Stomach smooth muscle (tissue), 2 donors: ENCODE data around the gene WNT9A.
"Not testable (repeated sequence)": the region's sequence is repeated elsewhere in the genome, so short reads cannot be mapped to it uniquely, and the experiment has no call there.

ENCODE experiments used
- H3K27ac ChIP-seq: one replicate; pipeline ENCODE4 v1.7.0; 2013; ENCODE audit warnings: mild to moderate bottlenecking, low read length, inconsistent platforms
- H3K27me3 ChIP-seq, 2 donors: one replicate each; pipeline ENCODE4 v1.7.0; 2013; ENCODE audit warnings: low read length in 2 of 2; ENCODE audit not compliant: insufficient read depth in 2 of 2, control insufficient read depth in 1 of 2
- H3K36me3 ChIP-seq, 2 donors: one replicate each; pipeline ENCODE4 v1.7.0; 2013; ENCODE audit warnings: low read length in 2 of 2; ENCODE audit not compliant: control insufficient read depth in 2 of 2, insufficient read depth in 2 of 2
- H3K4me1 ChIP-seq: one replicate; pipeline ENCODE4 v1.7.0; 2013; ENCODE audit warnings: low read length; ENCODE audit not compliant: control insufficient read depth, insufficient read depth
- H3K4me3 ChIP-seq, 2 donors: one replicate each; pipeline ENCODE4 v1.7.0; 2013; ENCODE audit warnings: low read length in 2 of 2
- H3K9ac ChIP-seq, 2 donors: one replicate each; pipeline ENCODE4 v1.7.0; 2013; ENCODE audit warnings: low read length in 2 of 2, mild to moderate bottlenecking in 1 of 2
- H3K9me3 ChIP-seq, 2 donors: one replicate each; pipeline ENCODE4 v1.7.0; 2013; ENCODE audit warnings: low read length in 2 of 2; ENCODE audit not compliant: control insufficient read depth in 2 of 2
- donor health status: healthy.
- donor health status: Pancreatic carcinoma.

Gene WNT9A

GRCh38 chr1:227970076-227970995, 22.6 kb upstream of the WNT9A start:
- H3K36me3 ChIP-seq, H3K9me3 ChIP-seq, H3K4me1 ChIP-seq, H3K4me3 ChIP-seq, H3K9ac ChIP-seq, H3K27ac ChIP-seq, H3K27me3 ChIP-seq: not testable (repeated sequence)

GRCh38 chr1:227967815-227968214, 20.1 kb upstream of the WNT9A start:
- H3K4me1 ChIP-seq, H3K36me3 ChIP-seq, H3K4me3 ChIP-seq: not testable (repeated sequence)

GRCh38 chr1:227966733-227967132, 19.0 kb upstream of the WNT9A start:
- not testable (repeated sequence) for H3K9me3 ChIP-seq, H3K27ac ChIP-seq, H3K4me1 ChIP-seq, H3K36me3 ChIP-seq, H3K4me3 ChIP-seq, H3K9ac ChIP-seq, H3K27me3 ChIP-seq

More at GRCh38 chr1:227967815-227968214, 20.1 kb upstream of the WNT9A start:
- not testable (repeated sequence) for H3K27ac ChIP-seq, H3K27me3 ChIP-seq, H3K9me3 ChIP-seq, H3K9ac ChIP-seq

- no peak overlapping the region for H3K4me3 ChIP-seq
- H3K36me3 ChIP-seq, result no peaks in the 10 kb centered on the region
- H3K27ac ChIP-seq, result no peak overlapping the region
- H3K4me1 ChIP-seq, result no peaks in the 10 kb centered on the region
- H3K9me3 ChIP-seq, result no peaks in the 10 kb centered on the region
- H3K27me3 ChIP-seq, result peaks cover 5 to 7% of the 10 kb centered on the region in 2 donors
- no peak overlapping the region for H3K9ac ChIP-seq
Measured at GRCh38 chr1:227961651-227962466, 14.1 kb upstream of the WNT9A start.

GRCh38 chr1:227959325-227959860, 11.7 kb upstream of the WNT9A start:
- peaks cover 0 to 4% of the 10 kb centered on the region in 2 donors for H3K9me3 ChIP-seq
- H3K36me3 ChIP-seq, result no peaks in the 10 kb centered on the region
- H3K9ac ChIP-seq, result no peak overlapping the region
- no peak overlapping the region for H3K27ac ChIP-seq
- no peak overlapping the region for H3K4me3 ChIP-seq
- H3K27me3 ChIP-seq, result peaks cover 5 to 11% of the 10 kb centered on the region in 2 donors
- no peaks in the 10 kb centered on the region for H3K4me1 ChIP-seq

- Histone ChIP-seq H3K4me1 (peaks cover 2% of the 10 kb centered on the region), H3K27ac (no peak overlapping the region), H3K9me3 (peaks cover 0 to 5% of the 10 kb centered on the region in 2 donors), H3K9ac (no peak overlapping the region), H3K27me3 (peaks cover 8 to 14% of the 10 kb centered on the region in 2 donors), H3K4me3 (no peak overlapping the region), H3K36me3 (no peaks in the 10 kb centered on the region)
Measured at GRCh38 chr1:227958617-227959324, 11.0 kb upstream of the WNT9A start.

- Histone ChIP-seq H3K36me3 (no peaks in the 10 kb centered on the region), H3K27ac (no peak overlapping the region), H3K27me3 (peaks cover 12 to 23% of the 10 kb centered on the region in 2 donors), H3K4me1 (peaks cover 5% of the 10 kb centered on the region), H3K9me3 (peaks cover 0 to 5% of the 10 kb centered on the region in 2 donors), H3K9ac (no peak overlapping the region), H3K4me3 (no peak overlapping the region)
Measured at GRCh38 chr1:227955808-227956207, 8.1 kb upstream of the WNT9A start.

- Histone ChIP-seq H3K36me3 (no peaks in the 10 kb centered on the region), H3K4me1 (peaks cover 8% of the 10 kb centered on the region), H3K9ac (no peak overlapping the region), H3K9me3 (peaks cover 0 to 5% of the 10 kb centered on the region in 2 donors), H3K27me3 (peaks cover 12 to 23% of the 10 kb centered on the region in 2 donors), H3K27ac (no peak overlapping the region), H3K4me3 (no peak overlapping the region)
Measured at GRCh38 chr1:227954163-227954850, 6.6 kb upstream of the WNT9A start.

- Histone ChIP-seq H3K9ac (no peak overlapping the region), H3K4me1 (peaks cover 19% of the 10 kb centered on the region), H3K27me3 (peaks cover 6 to 16% of the 10 kb centered on the region in 2 donors), H3K27ac (no peak overlapping the region), H3K9me3 (peaks cover 0 to 5% of the 10 kb centered on the region in 2 donors), H3K36me3 (no peaks in the 10 kb centered on the region), H3K4me3 (no peak overlapping the region)
Measured at GRCh38 chr1:227953022-227953412, 5.3 kb upstream of the WNT9A start.
